Hypothalamus (tissue), 51 donors: Measurements from ENCODE around the gene CST11.
"Not testable (repeated sequence)": the region's sequence is repeated elsewhere in the genome, so short reads cannot be mapped to it uniquely, and the experiment has no call there.

Experiments
- DNase-seq, 51 donors: peaks; one replicate each; lab custom pipeline; 2025; lab: John Stamatoyannopoulos, UW

CST11 gene, protein sequence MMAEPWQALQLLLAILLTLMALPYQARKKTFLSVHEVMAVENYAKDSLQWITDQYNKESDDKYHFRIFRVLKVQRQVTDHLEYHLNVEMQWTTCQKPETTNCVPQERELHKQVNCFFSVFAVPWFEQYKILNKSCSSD

DNA sequence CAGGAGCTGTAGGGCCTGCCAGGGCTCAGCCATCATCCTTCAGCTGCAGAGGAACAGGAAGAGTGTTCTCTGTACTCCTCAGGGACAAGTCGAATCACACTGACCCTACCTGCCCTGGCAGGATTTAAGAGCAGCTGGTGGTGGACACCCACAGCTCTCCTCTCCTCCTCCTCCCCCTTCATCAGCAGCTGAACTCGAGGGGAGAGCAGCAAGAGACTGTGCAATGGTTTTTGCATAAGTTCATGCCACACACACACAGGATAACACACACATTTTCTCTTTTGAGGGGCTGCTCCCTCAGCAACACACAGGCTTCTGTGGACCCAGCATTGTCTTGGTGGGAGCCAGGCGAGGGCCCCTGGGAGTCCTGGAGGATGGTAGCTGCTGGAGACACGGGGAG is at the start of gene CST11:
CST11 (minus strand) TSS at position 101 of the 400 bp plus-strand sequence; CDS start at position 36, 65 bp downstream.
- no peak for DNase-seq

DNA sequence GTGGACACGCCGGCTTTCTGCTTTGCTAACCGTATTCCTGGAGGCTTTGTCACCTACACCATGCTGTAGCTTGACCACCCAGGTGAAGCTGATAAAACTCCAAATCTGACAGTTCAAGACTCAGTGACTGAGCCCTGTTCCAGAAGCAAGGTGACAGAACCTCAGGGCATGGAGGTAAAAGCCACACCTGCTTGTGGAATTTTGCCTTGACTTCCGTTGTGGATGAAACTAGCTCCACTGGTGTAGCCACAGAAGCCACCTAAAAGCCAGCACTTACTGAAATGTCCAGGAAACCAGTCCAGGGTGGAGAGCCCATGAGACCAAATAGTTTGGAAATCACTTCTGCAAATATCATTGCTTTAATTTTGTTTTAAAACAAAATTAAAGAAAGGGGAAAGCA is 49.2 kb upstream of the CST11 start:
- DNase-seq, result no peak

DNA sequence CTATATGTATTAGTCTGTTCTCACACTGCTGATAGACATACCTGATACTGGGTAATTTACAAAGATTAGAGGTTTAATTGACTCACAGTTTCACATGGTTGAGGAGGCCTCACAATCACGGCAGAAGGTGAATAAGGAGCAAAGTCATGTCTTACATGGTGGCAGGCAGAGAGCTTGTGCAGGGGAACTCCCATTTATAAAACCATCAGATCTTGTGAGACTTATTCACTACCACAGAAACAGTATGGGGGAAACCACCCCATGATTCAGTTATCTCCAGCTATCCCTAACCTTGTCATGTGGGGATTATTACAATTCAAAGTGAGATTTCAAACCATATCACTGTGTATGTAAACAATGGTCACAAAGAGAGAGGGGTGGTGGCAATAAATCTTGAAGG is 44.9 kb upstream of the CST11 start:
- no peak for DNase-seq

DNA sequence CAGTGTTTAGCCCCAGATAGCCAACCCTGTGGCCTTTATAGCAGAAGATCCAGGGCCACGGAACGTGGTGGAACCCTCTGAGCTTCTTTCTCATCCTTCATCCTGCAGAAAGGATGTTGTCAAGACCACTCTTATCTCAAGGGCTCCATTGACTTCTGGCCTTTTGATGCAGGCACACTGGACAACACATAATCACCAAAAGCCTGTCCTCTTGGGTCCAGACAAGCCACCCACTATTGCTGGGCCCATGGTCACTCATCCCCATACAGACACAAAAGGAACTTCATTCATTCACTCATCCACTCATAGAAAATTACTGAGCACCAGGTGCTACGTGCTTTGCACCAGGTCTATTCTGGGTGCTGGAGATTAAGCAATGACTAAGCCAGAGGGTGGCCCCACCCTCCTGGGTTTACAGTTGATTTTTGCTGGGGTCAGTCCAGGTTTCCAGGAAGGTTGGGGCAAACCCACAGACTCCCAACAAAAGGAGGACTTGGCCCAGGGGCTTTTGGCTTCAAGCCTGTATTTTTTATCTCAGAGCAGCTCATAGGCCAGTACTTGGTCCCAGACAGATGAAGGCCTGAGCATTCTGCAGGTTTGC is 40.6 kb upstream of the CST11 start:
- DNase-seq, result no peak

GRCh38 chr20:23492292-23492691 is 39.6 kb upstream of the CST11 start:
- no peak for DNase-seq

GRCh38 chr20:23490817-23491216 is 38.1 kb upstream of the CST11 start, which contains the start of gene CST8:
Gene CST8, plus strand, starts transcription at chr20:23491117. Its CDS starts 551 bp downstream, at chr20:23491668.
- DNase-seq, result no peak

DNA sequence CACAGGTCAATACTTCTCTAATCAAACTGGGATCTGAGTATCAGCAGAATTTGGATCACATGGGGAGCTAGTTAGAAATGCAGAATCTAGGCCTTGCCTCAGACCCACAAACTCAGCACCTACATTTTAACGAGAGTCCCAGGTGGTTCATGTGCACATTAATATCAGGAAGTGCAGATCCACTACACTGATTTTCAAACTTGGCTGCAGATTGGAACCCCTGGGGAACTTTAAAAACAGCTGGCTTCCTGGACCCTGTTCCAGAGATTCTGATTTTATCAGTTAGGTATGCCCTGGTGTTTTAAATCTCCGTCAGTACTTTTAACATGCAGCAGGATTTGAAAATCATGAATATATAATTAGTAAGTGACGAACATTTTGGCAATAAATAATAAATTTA is 36.3 kb upstream of the CST11 start:
- DNase-seq, result no peak

DNA sequence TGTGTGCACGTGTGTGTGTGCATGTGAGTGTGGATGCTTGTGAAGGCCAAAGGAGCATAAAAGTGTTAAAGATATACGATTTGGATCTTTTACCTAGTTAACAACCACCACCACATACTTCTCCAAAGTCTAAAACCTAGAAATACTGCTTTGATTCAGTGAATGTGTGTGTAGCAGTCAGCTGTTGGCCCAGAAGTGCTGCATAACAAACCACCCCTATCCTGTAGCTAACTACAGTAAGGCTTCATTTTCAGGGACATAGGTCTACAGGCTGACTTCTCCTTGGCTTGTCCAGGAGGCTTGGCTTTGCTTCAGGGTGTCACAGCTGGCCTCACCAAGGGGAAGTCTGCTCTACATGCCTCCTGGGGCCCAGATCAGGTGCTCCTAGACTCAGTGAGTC is 35.8 kb upstream of the CST11 start:
- no peak for DNase-seq

DNA sequence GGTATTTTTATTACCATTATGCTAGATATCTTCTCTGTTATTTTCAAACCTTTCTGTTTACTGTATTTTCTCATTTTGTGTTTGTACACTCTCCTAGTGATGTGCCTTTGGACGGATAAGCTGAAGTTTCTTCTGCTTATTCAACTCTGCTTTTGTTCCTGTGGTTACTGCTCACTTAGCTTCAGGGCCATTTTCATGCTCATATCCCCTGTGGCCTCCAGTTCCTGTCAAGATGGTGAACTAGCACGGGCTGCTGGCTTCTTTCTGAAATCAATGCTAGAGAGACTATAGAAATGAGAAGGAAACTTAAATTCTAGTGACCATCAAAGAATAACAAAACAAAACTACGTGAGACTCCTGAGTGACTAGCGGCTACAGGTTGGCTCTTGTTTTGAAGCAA is 31.4 kb upstream of the CST11 start:
- no peak for DNase-seq

DNA sequence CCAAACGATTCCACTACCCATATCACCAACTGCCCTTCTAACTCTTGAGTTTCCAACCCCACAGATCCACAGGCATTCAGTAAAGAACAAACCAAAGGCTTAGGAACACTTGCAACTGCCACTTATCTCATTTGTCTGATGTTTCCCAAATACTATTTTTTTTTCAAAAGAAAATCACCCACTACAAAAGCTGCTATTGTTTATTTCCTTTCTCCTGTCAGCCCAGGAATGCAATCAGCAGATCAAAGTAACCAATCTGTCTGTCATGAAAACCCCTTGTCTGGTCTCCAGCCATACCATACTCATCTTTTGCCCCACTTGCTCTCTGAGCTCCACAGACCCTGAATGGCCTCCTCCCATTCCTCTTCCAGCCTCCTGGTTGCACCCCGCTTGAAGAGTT is 29.5 kb upstream of the CST11 start:
- DNase-seq, result no peak

GRCh38 chr20:23479043-23479442 is 26.4 kb upstream of the CST11 start:
- no peak for DNase-seq

DNA sequence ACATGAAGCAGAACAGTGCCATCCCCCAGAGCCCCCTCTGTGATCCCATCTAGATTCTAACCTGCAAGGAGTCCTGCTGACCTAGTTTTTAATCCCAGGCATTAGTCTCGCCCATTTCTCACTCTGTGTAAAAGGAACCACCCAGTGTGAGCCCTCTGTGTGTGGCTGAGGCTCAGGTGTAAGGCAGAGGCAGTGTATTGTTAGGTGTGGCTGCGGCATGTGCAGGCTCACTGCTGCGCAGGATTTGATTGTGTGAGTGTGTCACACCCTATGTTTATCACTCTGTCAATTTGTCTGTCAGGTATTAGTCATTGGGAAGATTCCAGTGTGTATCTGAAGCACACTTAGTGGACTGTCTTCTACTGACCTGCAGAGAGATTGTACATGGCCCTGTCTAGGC is 24.5 kb upstream of the CST11 start:
- no peak for DNase-seq

GRCh38 chr20:23476015-23476754 is 23.5 kb upstream of the CST11 start:
- DNase-seq, result no peak

GRCh38 chr20:23475395-23475794 is 22.7 kb upstream of the CST11 start:
- no peak for DNase-seq

DNA sequence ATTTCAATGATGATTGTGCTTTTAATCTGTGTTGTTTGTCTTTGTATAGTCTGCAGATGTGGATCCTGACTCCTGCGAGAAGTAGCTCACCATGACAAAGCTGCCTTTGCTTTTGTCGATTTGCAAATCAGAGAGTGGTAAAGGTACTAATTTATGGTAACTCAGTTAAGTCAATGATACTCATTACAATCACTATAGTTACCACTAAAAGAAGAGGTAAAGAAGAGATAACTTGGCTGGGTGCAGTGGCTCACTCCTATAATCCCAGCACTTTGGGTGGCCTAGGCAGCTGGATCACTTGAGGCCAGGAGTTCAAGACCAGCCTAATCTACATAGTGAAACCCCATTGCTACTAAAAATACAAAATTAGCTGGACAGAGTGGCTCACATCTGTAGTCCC is 20.6 kb upstream of the CST11 start:
- DNase-seq, result not testable (repeated sequence)

DNA sequence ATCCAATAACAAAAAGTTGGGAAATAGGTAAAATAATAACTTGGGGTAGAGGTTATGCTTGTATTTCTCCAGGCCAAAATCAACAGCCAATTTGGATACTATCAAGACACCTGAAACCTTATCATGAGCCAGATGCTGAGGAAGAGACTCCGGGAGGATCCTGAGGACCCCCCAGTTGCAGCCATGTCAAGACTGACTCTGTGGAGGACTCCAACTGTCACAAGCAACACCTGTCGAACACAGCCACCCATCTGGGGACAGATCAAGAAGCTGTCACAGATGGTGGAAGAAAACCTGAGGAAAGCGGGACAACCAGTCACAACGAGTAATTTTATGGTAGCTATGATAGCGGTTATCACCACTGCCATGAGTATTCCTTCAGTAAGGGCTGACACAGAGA is 19.6 kb upstream of the CST11 start:
- DNase-seq, result not testable (repeated sequence)

DNA sequence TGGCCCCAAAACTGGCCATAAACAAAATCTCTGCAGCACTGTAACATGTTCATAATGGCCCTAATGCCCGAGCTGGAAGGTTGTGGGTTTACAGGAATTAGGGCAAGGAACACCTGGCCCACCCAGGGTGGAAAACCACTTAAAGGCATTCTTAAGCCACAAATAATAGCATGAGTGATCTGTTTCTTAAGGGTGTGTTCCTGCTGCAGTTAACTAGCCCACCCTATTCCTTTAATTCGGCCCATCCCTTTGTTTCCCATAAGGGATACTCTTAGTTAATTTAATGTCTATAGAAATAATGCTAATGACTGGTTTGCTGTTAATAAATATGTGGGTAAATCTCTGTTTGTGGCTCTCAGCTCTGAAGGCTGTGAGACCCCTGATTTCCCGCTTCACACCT is 14.3 kb upstream of the CST11 start:
- DNase-seq, result not testable (repeated sequence)

- DNase-seq, result no peak
These were observed 8.5 kb upstream of the CST11 start for GRCh38 chr20:23461180-23461579.

- DNase-seq, result no peak
These were observed 6.9 kb upstream of the CST11 start for GRCh38 chr20:23459461-23460150.

DNA sequence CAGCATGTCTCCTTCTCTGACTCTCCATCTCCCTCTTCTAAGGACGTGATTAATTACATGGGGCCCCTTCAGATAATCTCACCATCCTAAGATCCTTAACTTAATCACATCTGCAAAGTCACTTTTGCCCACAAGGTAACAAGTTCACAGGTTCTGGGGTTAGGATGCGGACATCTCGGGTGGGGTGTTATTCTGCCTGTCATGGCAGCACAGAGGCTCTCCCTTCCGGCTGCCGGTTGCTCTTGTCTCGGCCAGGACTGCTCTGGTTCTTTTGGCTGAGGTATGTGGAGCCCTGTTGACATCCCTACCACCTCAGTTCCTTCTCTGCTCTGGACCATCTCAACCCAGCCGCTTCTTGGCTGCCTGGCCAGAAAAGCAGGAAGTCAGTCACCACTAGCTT is 4.2 kb upstream of the CST11 start:
- DNase-seq, result no peak

GRCh38 chr20:23456409-23456808 is 3.7 kb upstream of the CST11 start:
- DNase-seq, result no peak

DNA sequence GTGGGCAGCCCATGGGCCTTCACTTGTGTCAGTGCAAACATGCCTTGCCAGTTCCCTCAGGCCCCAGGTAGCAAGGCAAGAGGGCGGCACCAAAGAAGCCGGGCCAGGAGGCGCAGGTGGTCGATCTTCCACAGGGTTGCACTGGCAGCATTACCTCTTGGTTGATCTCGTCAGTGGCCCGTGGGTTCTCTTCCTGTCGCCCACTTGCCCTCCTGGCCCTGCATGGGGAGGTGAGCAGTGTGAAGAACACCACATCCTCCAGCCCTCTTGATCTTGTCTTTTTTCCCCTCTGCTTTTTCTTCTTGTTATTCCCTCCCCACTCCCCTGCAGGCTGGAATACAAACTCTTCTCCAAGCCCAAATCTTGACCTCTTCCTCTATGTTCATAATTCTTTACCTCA is 3.0 kb upstream of the CST11 start:
- no peak for DNase-seq
